ENCODE measurements around the gene C4orf54. TPM values are rescaled to one million over a fixed set of nuclear protein-coding genes. Genes with fewer than 3 reads are reported as not detected.

C4orf54 gene
- total RNA-seq, 6 experiments from 2014 or later: 0.02 to 0.03 (median 0.02) TPM; not detected in 1

GRCh38 chr4:99690472-99690871, 32.8 kb upstream of the C4orf54 start:
- no peak overlapping the region for H3K27ac Mint-ChIP-seq
- no peaks in the 10 kb centered on the region for H3K4me1 Mint-ChIP-seq (ENCODE audit: low read depth)
- peaks cover 14% of the 10 kb centered on the region for H3K9me3 Mint-ChIP-seq

GRCh38 chr4:99687120-99687519, 29.5 kb upstream of the C4orf54 start:
- H3K4me3 Mint-ChIP-seq: no peak overlapping the region
- no peaks in the 10 kb centered on the region; the same call in 1 of the 2 replicates for H3K27me3 Mint-ChIP-seq (ENCODE audit: insufficient read depth)
- DNase-seq: no peak
- H3K9me3 Mint-ChIP-seq: peaks cover 8% of the 10 kb centered on the region
- H3K27ac Mint-ChIP-seq: no peak overlapping the region
- no peaks in the 10 kb centered on the region for H3K4me1 Mint-ChIP-seq (ENCODE audit: low read depth)
- H3K36me3 Mint-ChIP-seq (ENCODE audit: low read depth): no peaks in the 10 kb centered on the region
- no peak for TF ChIP-seq CTCF (IDR thresholded peaks at IDR 0.05)

More at GRCh38 chr4:99690472-99690871, 32.8 kb upstream of the C4orf54 start:
- no peak overlapping the region for H3K4me3 Mint-ChIP-seq
- no peak for DNase-seq
- no peaks in the 10 kb centered on the region; the same call in 1 of the 2 replicates for H3K27me3 Mint-ChIP-seq (ENCODE audit: insufficient read depth)
- TF ChIP-seq CTCF (IDR thresholded peaks at IDR 0.05): no peak
- H3K36me3 Mint-ChIP-seq (ENCODE audit: low read depth): no peaks in the 10 kb centered on the region

GRCh38 chr4:99685234-99685633, 27.6 kb upstream of the C4orf54 start:
- DNase-seq: no peak
- Mint-ChIP-seq H3K27ac (no peak overlapping the region), H3K9me3 (no peaks in the 10 kb centered on the region; the same call in 1 of the 2 replicates), H3K36me3 (ENCODE audit: low read depth) (no peaks in the 10 kb centered on the region), H3K27me3 (ENCODE audit: insufficient read depth) (no peaks in the 10 kb centered on the region; the same call in 1 of the 2 replicates), H3K4me1 (ENCODE audit: low read depth) (no peaks in the 10 kb centered on the region), H3K4me3 (no peak overlapping the region)
- no peak for TF ChIP-seq CTCF (IDR thresholded peaks at IDR 0.05)

GRCh38 chr4:99683895-99684294, 26.3 kb upstream of the C4orf54 start:
- H3K4me3 Mint-ChIP-seq: no peak overlapping the region
- no peaks in the 10 kb centered on the region; the same call in 1 of the 2 replicates for H3K9me3 Mint-ChIP-seq
- DNase-seq: no peak
- no peak overlapping the region for H3K27ac Mint-ChIP-seq
- TF ChIP-seq CTCF (IDR thresholded peaks at IDR 0.05): no peak
- H3K36me3 Mint-ChIP-seq (ENCODE audit: low read depth): no peaks in the 10 kb centered on the region
- no peaks in the 10 kb centered on the region for H3K4me1 Mint-ChIP-seq (ENCODE audit: low read depth)
- peaks cover 2% of the 10 kb centered on the region for H3K27me3 Mint-ChIP-seq (ENCODE audit: insufficient read depth)

GRCh38 chr4:99679976-99680375, 22.3 kb upstream of the C4orf54 start:
- Mint-ChIP-seq H3K4me1 (ENCODE audit: low read depth) (no peaks in the 10 kb centered on the region), H3K27ac (no peak overlapping the region), H3K27me3 (ENCODE audit: insufficient read depth) (peaks cover 2% of the 10 kb centered on the region), H3K36me3 (ENCODE audit: low read depth) (no peaks in the 10 kb centered on the region), H3K4me3 (no peak overlapping the region), H3K9me3 (no peaks in the 10 kb centered on the region; the same call in 1 of the 2 replicates)
- TF ChIP-seq CTCF (IDR thresholded peaks at IDR 0.05): no peak
- DNase-seq: no peak

- H3K9me3 Mint-ChIP-seq: peaks cover 5% of the 10 kb centered on the region
- no peak for TF ChIP-seq CTCF (IDR thresholded peaks at IDR 0.05)
- no peak for DNase-seq
- no peak overlapping the region for H3K4me3 Mint-ChIP-seq
- H3K36me3 Mint-ChIP-seq (ENCODE audit: low read depth): no peaks in the 10 kb centered on the region
- H3K4me1 Mint-ChIP-seq (ENCODE audit: low read depth): no peaks in the 10 kb centered on the region
- no peak overlapping the region for H3K27ac Mint-ChIP-seq
- peaks cover 2% of the 10 kb centered on the region for H3K27me3 Mint-ChIP-seq (ENCODE audit: insufficient read depth)
Observed at GRCh38 chr4:99679204-99679603, 21.6 kb upstream of the C4orf54 start.

All from HFFc6 (cell line).